Epithelial cell of umbilical artery (primary cell): ENCODE results near the gene LCOR. TPM values are rescaled to one million over a fixed set of nuclear protein-coding genes. Genes with fewer than 3 reads are reported as not detected.

Experiments
- total RNA-seq: library from RNA; depleted of rRNA; stranded (reverse); fragments of >200 nt; gene quantifications from 2 replicates; pipeline ENCODE4 v1.2.3, GENCODE V29; 2014

The LCOR gene
- total RNA-seq, result 15.9 and 20.4 TPM in 2 replicates

DNA sequence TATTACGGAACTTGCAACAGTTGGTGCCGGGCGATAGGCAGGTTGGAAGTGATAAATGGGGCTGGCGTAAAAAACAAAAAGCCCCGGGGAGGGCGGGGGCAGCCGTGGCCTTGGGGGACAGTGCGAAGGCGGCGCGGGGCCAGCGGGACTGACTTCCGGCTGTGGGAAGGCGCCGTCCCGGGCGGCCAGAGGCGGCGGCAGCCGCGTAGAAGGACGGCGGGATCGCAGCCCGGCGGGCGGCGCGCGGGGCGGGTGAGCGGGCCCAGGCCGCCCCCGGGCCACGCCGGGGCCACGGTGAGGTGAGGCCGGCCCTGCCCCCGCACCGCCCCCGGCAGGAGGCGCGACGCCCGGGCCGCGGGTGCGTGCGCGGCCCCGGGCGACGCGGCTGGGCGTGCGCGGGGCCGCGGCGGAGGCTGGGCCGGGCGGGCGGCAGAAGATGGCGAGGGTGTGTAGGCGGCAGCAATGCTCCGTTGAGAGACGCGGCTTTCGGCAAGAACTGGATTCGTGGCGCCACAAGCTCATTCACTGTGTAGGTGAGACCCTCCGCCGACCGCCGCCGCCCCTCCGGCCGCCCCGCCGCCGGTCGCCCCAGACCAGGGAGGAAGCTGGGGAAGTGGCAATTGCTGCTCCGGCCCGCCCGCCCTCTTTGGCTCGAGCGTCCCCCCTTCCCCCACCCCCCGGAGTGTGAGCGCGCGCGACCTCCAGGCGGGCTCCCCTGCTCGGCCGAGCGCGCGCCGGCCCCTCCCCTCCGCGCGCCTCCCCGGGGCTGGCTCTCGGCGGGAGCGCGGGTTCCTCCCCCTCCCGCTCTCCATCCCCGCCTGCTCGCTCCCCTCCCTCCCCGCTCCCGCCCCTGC, at the start of gene LCOR:
Gene LCOR, plus strand, starts transcription at position 432 of the 854 bp plus-strand sequence. CDS start 116,760 bp downstream, outside the sequence.

Other genes with a start within 250 kb of the LCOR start
- gene TM9SF3, start 245.3 kb upstream of the LCOR start, total RNA-seq, result 119 and 174 TPM in 2 replicates
- 0.30 and 0.32 TPM in 2 replicates for gene PIK3AP1, start 111.8 kb upstream of the LCOR start, total RNA-seq